ENCODE measurements around the gene ARHGEF38. TPM values are rescaled to one million over a fixed set of nuclear protein-coding genes. Genes with fewer than 3 reads are reported as not detected.

Gene ARHGEF38
- polyA plus RNA-seq, 1 of the 3 experiments (the other 2 are of a cell fraction) = 0.02 TPM

GRCh38 chr4:105657117-105657765, 104.8 kb downstream of the ARHGEF38 start:
- no peak for TF ChIP-seq MXI1 (IDR thresholded peaks at IDR 0.05; ENCODE audit: low read depth, low read length)
- no peak for TF ChIP-seq FOXM1 (IDR thresholded peaks at IDR 0.05; ENCODE audit: low read depth)
- no peak for TF ChIP-seq GATA2 (CRISPR knock-in tag; IDR thresholded peaks at IDR 0.05)
- no peak for TF ChIP-seq JUND (IDR thresholded peaks at IDR 0.05)
- no peak for TF ChIP-seq GABPA (IDR thresholded peaks at IDR 0.05; ENCODE audit: low read depth)
- TF ChIP-seq NRF1 (IDR thresholded peaks at IDR 0.05; ENCODE audit: low read depth, low read length) = no peak
- TF ChIP-seq TAF1 (IDR thresholded peaks at IDR 0.05; ENCODE audit: borderline replicate concordance, low read depth, low read length) = no peak
- no peak for TF ChIP-seq MEF2A (IDR thresholded peaks at IDR 0.05; ENCODE audit: borderline replicate concordance, low read depth)
- TF ChIP-seq RCOR1 (IDR thresholded peaks at IDR 0.05; ENCODE audit: low read length) = no peak
- no peak for TF ChIP-seq SMC3 (IDR thresholded peaks at IDR 0.05; ENCODE audit: low read depth, low read length)
- TF ChIP-seq TCF12 (IDR thresholded peaks at IDR 0.05) = no peak
- TF ChIP-seq MAX (IDR thresholded peaks at IDR 0.05; ENCODE audit: low read depth) = no peak
- no peak for TF ChIP-seq FOXJ3 (CRISPR knock-in tag; IDR thresholded peaks at IDR 0.05)
- TF ChIP-seq PBX3 (IDR thresholded peaks at IDR 0.05) = no peak
- no peak for TF ChIP-seq EP300 (IDR thresholded peaks at IDR 0.05; ENCODE audit: borderline replicate concordance in 1 of 2, low read depth in 1 of 2, low read length in 1 of 2)
- no peak for TF ChIP-seq TEAD4 (IDR thresholded peaks at IDR 0.05; ENCODE audit: borderline replicate concordance, insufficient read depth)
- no peak for TF ChIP-seq FOSL2 (IDR thresholded peaks at IDR 0.05; ENCODE audit: borderline replicate concordance, low read depth)
- TF ChIP-seq USF2 (IDR thresholded peaks at IDR 0.05; ENCODE audit: borderline replicate concordance, low read depth, low read length) = no peak
- H3K9me3 ChIP-seq = no peaks in the 10 kb centered on the region
- no peak overlapping the region for H2AFZ ChIP-seq (ENCODE audit: low read depth)
- CTCF ChIA-PET = interaction anchor here (1.2 to 1.5 kb wide), 2 partner anchors 9 to 24 kb away, joined by 3 to 5 read pairs; no protein-coding TSS in a partner anchor
- no peaks in the 10 kb centered on the region; a peak in 1 of 4 replicates for H3K4me1 ChIP-seq (ENCODE audit: control insufficient read depth in 1 of 2, insufficient read depth in 2 of 2, low read depth in 1 of 2, low read length in 1 of 2)
- no peaks in the 10 kb centered on the region for H3F3A ChIP-seq (replicated peaks; ENCODE audit: insufficient read depth)
- no peaks in the 10 kb centered on the region for H3K79me2 ChIP-seq (ENCODE audit: insufficient read depth)
- H3K4me2 ChIP-seq = no peak overlapping the region
- no peak for DNase-seq
- no peaks in the 10 kb centered on the region for H3K36me3 ChIP-seq (replicated peaks in 1 of 2; ENCODE audit: control insufficient read depth in 1 of 2, insufficient read depth in 2 of 2, low read length in 1 of 2)
- no peak overlapping the region for H3K27ac ChIP-seq (ENCODE audit: low read depth in 2 of 2, low read length in 1 of 2)
- no peak overlapping the region for H3K4me3 ChIP-seq (ENCODE audit: low read depth in 2 of 2, low read length in 1 of 2)
- H4K20me1 ChIP-seq (ENCODE audit: insufficient read depth) = no peaks in the 10 kb centered on the region
- H3K9me2 ChIP-seq = 0 out of 2 replicates have a peak, but pooled peaks cover 3% of the 10 kb centered on the region
- POLR2A ChIA-PET = no interaction called here
- no peak overlapping the region for H3K9ac ChIP-seq
- H3K27me3 ChIP-seq (ENCODE audit: insufficient read depth) = no peaks in the 10 kb centered on the region
